ENCODE results near the gene INSIG1.

Gene INSIG1

GRCh38 chr7:155286686-155287085 is 11.0 kb upstream of the INSIG1 start:
- no peak for DNase-seq

GRCh38 chr7:155287284-155287935 is 10.3 kb upstream of the INSIG1 start:
- DNase-seq: no peak

DNA sequence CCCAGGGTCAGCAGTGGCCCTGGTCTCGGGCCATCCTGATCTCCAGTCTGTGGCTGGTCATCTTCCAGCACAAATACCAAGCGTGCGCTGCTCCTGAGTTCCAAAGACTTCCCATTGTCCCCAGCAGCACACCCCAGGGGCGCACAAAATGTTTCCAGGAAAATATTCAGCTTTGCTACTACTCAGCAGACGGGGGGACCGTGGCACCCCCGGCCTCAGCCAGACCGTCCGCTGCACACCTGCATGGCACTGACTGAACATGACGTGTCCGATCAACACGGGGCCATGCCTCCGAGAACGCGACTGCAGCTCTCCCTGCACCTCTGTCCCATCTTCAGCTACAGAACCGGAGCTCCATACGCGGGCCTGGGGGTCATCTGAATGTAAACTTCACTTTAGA is 9.6 kb upstream of the INSIG1 start:
- DNase-seq: no peak

DNA sequence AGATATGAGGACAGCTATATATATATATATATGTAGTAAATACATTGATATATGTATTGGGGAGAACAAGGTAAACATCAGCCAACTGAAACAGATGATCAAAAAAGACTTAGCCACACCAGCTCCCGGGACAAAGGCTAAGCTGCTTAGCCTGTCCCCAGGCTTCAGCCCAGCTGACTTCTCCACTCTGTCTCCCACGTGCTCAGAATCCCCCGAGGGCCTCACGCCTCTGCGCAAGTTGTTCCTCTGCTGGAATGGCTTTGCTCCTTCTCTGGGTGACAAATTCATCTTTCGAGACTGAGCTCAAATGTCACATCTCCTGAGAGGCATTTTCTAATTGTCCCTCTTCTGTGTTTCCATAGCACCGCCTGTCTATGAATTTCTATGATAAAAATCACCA is 8.6 kb upstream of the INSIG1 start:
- no peak for DNase-seq

DNA sequence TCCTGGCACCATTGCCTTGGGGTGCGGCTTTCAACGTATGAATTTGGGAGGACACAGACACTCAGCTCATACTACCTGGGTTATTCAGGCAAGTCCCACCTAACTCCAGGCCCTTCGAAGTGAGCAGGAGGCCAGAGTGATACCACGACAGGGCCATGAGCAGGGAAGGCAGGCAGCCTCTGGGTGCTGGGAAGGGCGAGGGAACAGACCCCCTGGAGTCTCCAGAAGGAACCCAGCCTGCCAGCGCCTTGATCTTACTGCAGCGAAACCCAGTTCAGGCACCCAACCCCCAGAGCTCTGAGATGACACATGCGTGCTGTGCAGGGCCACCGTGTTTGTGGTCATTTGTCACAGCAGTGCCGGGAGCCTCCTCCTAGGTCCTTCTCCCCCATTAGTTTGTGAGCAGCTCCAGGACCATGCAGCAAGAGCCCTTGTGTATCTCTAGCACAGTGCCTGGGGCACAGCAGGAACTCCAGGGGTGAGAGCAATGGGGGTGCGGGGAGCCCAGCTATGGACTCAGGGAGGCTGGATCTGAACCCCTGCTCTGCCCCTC is 7.7 kb upstream of the INSIG1 start:
- DNase-seq: no peak

DNA sequence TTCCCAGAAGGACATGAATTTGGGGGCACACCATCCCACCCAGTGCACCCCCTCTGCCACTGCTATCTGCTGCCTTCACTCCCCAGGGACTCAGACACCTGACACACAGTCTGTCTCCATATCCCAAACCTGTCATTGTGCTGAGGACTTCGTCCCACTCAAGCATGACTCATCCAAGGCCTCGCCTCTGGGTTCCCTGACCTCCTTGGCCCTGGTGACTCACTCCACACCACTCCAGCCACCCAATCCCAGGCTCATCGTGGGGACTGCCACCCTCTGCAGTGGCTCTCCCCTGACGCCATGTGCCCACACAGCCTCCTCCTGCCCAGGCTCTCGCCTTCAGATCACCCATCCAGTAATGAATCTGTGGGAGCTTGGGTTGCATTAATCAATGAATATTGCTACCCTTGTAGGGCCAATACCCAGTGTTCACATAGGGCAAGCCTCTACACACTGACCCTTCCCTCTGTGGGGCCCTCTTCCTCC is 6.6 kb upstream of the INSIG1 start:
- DNase-seq: no peak

- DNase-seq: no peak
Measured at GRCh38 chr7:155291729-155292128, 5.9 kb upstream of the INSIG1 start.

- no peak for DNase-seq
Measured at GRCh38 chr7:155292680-155293226, 4.9 kb upstream of the INSIG1 start.

DNA sequence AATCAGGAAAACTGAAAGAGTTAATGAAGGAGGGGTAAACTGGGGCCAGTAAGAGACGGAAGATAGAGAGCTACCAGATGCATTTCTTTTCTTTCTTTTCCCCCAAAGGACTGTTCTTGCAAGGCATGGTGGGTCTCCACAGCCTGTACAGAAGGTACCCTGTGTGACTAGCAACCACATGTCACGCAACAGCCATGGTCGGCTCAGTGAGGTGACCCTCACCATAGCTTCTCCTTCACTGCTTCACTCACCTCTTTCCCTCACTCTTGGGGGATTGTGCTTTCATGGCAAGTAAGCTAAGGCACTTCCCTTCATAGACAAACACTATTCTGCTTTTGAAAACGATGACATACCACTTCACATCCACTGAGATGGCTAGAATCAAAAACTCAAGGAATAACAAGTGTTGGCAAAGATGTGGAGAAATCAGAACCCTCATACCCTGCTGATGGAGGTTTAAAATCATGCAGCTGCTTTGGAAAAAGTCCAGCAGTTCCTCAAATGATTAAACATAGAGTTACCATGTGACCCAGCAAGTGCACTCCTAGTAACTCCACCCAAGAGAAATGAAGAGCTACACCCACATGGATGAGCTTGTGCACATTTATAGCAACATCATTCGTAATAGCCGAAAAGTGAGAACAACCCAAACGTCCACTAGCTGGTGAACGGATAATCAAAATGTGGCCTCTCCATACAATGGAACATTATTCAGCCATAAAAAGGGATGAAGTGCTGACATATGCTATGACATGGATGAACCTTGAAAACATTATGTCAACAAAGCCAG is 3.8 kb upstream of the INSIG1 start:
- DNase-seq: no peak

- no peak for DNase-seq
Measured at GRCh38 chr7:155294511-155294778, 3.2 kb upstream of the INSIG1 start.

DNA sequence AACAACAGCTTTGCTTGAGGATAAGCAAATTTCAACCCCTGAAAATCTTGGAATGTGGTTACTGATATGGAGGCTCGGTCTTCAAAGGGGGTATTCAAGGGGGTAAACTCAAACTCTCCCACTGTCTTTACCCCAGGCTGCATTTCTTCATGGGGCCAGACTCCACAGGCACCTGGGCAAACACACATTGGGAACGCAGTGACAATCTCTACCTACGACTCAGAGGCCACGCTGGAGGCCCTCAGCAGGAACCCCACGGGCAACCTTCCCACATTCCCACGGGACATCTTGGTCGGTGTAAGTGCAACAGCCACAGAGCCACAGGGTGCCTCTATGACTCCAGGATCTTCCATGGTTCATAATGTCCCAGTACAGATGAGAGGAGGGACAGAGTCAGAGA is 2.2 kb upstream of the INSIG1 start:
- DNase-seq: no peak

- DNase-seq: no peak
Measured at GRCh38 chr7:155296006-155296787, 1.5 kb upstream of the INSIG1 start.

GRCh38 chr7:155296788-155297516 is 726 bp upstream of the INSIG1 start:
- peak; percentile 92 for DNase-seq

DNA sequence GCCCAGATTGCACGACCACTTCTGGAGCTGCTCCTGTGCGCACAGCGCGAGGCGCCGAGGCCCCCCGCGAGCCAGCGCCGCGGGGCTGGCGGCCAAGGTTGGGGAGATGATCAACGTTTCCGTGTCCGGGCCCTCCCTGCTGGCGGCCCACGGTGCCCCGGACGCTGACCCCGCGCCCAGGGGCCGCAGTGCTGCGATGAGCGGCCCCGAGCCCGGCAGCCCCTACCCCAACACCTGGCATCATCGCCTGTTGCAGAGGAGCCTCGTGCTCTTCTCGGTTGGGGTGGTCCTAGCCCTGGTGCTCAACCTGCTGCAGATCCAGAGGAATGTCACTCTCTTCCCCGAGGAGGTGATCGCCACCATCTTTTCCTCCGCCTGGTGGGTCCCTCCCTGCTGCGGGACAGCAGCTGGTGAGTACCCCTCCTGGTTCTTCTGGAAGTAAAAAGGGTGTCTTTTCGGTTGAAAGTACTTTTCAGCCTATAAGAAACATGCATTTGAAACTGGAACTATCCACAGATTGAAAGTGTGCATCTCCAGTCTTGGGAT is 683 bp downstream of the INSIG1 start:
- no peak for DNase-seq

DNA sequence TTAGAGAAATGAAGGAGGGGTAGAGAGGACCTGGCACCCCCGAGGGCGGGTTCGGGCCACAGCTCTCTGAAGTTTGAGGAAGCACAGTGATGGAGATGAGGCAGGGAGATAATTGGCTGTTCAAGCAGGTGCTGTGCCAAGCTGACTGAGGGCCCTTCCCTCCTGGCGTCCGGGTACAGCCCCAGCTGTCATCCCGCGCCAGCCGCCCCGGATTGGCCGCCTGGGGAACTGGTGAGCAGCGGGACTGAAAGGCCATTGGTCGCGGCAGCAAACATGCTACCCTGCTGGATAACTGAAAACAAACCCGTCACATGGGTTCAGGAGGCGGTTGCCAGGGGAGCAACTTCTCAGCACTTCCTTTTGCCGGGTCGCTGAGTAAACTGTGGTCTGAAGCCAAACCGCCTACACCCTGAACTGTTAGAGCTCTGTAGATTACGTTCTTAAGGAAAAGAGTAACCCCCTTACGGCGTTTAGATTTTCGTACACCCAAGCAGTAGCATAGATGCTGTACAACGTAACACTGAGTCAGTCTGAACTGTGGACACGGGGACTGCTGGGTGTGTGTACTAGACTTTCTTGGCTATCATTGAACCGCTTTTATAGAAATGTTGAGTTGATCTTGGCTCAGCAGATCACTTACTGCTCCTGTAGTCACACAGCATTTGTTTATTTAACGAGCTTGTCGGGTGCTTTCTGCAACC is 1.3 kb downstream of the INSIG1 start:
- peak; percentile 98 for DNase-seq

DNA sequence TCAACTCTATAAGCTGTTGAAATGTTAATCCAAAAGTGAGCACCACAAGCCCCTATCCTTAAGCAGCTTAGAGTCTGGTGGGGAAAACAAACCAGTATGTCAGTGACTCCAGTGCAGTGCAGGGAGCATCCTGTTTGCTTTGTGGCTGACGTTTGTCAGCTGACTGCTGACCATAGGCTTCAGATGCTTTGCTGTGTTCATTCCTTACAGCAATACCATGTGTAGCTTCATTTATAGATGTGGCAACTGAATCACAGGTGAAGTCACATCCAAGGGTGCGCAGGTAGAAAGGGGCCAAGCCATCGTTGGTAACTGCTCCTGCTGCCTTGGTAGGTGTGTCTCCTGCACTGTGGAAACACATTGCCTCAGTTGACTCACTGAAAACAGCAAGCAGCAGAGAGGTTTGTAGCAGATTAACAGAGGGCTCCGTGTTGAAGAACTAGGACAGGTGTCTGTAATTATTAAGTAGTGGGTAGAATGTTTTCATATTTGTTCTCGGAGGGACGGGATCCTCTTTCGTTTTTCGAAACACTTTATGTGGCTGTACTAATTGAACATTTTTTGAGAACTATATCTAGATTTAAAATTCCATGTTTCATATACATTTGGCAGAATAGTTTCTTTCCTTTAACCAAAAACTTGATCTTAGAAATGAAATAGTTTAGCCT is 2.0 kb downstream of the INSIG1 start:
- DNase-seq: peak; percentile 46

GRCh38 chr7:155300641-155301452 is 3.2 kb downstream of the INSIG1 start:
- peak; percentile 32 for DNase-seq

- no peak for DNase-seq
Measured at GRCh38 chr7:155303039-155303593, 5.4 kb downstream of the INSIG1 start.

- no peak for DNase-seq
Measured at GRCh38 chr7:155303897-155304296, 6.2 kb downstream of the INSIG1 start.

Measured in RPMI8226 (cell line).